Adrenal gland (tissue), 12 donors: ENCODE data around the gene CBLC. TPM values are rescaled to one million over a fixed set of nuclear protein-coding genes. Genes with fewer than 3 reads are reported as not detected.

Experiments
- DNase-seq, 7 donors: peaks; one replicate each; pipeline ENCODE4 v3.0.0-alpha.2; 2019 to 2020
- H3K27ac ChIP-seq, 5 donors: fragments of 200-600 bp; sonication (generic) in 4 of 5; 1 replicate in 3 of 5; 2 replicates in 2 of 5; pipeline versions ENCODE4 v1.5.1 to v1.8.0; 2016 to 2020; ENCODE audit warnings: mild to moderate bottlenecking in 1 of 5
- H3K27me3 ChIP-seq: fragments of 200-600 bp; 2 replicates; pipeline ENCODE4 v1.8.0; 2021
- H3K36me3 ChIP-seq, 2 donors: fragments of 200-600 bp; replicated peaks in 1 of 2; 1 replicate in 1 of 2; 2 replicates in 1 of 2; pipeline versions ENCODE4 v1.5.1 to v1.8.0; 2018 to 2022
- H3K4me1 ChIP-seq, 2 donors: fragments of 200-600 bp; replicated peaks in 1 of 2; 1 replicate in 1 of 2; 2 replicates in 1 of 2; pipeline versions ENCODE4 v1.5.1 to v1.8.0; 2018 to 2021
- H3K4me3 ChIP-seq, 4 donors: fragments of 200-600 bp; sonication (generic) in 3 of 4; one replicate each; pipeline ENCODE4 v1.5.1; 2016 to 2018
- H3K9me3 ChIP-seq, 3 donors: fragments of 200-600 bp; sonication (generic) in 1 of 3; replicated peaks in 1 of 3; 1 replicate in 2 of 3; 2 replicates in 1 of 3; pipeline versions ENCODE4 v1.5.1 to v1.8.0; 2016 to 2021
- CTCF ChIP-seq, 6 experiments: fragments of 450-650 bp in 4 of 6; fragments of 200-600 bp in 2 of 6; sonication (generic) in 1 of 6; IDR thresholded peaks; 1 replicate in 5 of 6; 2 replicates in 1 of 6; pipeline versions ENCODE4 v1.5.1 to v1.8.0; 2016 to 2021; ENCODE audit warnings: antibody characterized with exemption in 6 of 6, mild to moderate bottlenecking in 2 of 6, moderate library complexity in 1 of 6
- POLR2A ChIP-seq, 2 donors: fragments of 450-650 bp; IDR thresholded peaks; one replicate each; pipeline ENCODE4 v1.6.1; 2017; ENCODE audit warnings: antibody characterized with exemption in 2 of 2, mild to moderate bottlenecking in 2 of 2, moderate library complexity in 1 of 2
- WGBS, 4 donors: extraction: QIAGEN DNeasy Blood & Tissue Kit in 2 of 4; methylation state at CpG; one replicate each; pipeline versions ENCODE4 v1.1.5 to v1.1.7; 2013 to 2017; 5-methylcytosine and 5-hydroxymethylcytosine counted together
- intact Hi-C, 2 donors: fragments of 100-400 bp; cut with DNase I; formaldehyde crosslinking; loops; one replicate each; pipeline versions ENCODE4 v1.14.1 to v1.15.0; 2022 to 2023
- polyA plus RNA-seq, 3 donors: library from polyadenylated mRNA; stranded (reverse); fragments of 200-250 nt in 2 of 3; fragments of 350-450 nt in 1 of 3; fragmentation: Illumina TruSeq in 1 of 3; extraction: RNeasy Lipid Tissue Mini Kit (QIAGEN cat#74804) in 1 of 3; gene quantifications; one replicate each; pipeline ENCODE4 v1.2.3, GENCODE V29; 2013 to 2014
- total RNA-seq, 9 donors: library from RNA; depleted of rRNA in 4 of 9; stranded (reverse); fragments of >200 nt in 4 of 9; fragments of 120-200 nt in 1 of 9; fragmentation: NEBNext Ultra II Directional in 1 of 9; extraction: Animal tissue kit (Norgen Biotek cat#: 25700) in 1 of 9; gene quantifications; one replicate each; pipeline versions ENCODE4 v1.1.0 to v1.2.4, GENCODE V29; 2013 to 2023
- donor health status: healthy with polysubstance abuse.
- donor health status: Bipolar disorder and iron deficiency.
- donor health status: DM: yes; HTN: yes; CAD: no.
- donor health status: DM: no; HTN: no; CAD: no.
- donor health status: DM: no; HTN: no; CAD: no.
- donor health status: DM: yes; HTN: yes; CAD: no.

Gene CBLC
- total and polyA plus RNA-seq, 12 donors, result 0.13 to 0.14 TPM; not detected in 10

- Histone ChIP-seq H3K4me3 (peak overlapping the region in 1 of 4 donors; percentile 48), H3K4me1 (peaks cover 56 to 72% of the 10 kb centered on the region in 2 donors), H3K9me3 (no peaks in the 10 kb centered on the region), H3K27me3 (no peaks in the 10 kb centered on the region), H3K36me3 (peaks cover 0 to 46% of the 10 kb centered on the region in 2 donors), H3K27ac (peak overlapping the region; percentile 70 to 96 (median 80))
- WGBS, 4 donors, result 69 to 77% (median 71%) methylated on average over 8 of the region's 8 CpGs
- TF ChIP-seq POLR2A (IDR thresholded peaks at IDR 0.05), result no peak
- no peak for TF ChIP-seq CTCF (IDR thresholded peaks at IDR 0.05)
- intact Hi-C loops, result no loop called here
- DNase-seq, result no peak
Observed at GRCh38 chr19:44752123-44752815, 25.4 kb upstream of the CBLC start.

- H3K4me3 ChIP-seq, result peak overlapping the region in 1 of 4 donors; percentile 48
- H3K9me3 ChIP-seq, result no peaks in the 10 kb centered on the region
- TF ChIP-seq CTCF (IDR thresholded peaks at IDR 0.05) (peak in 2 of 6 experiments; percentile 12 to 14), POLR2A (IDR thresholded peaks at IDR 0.05) (peak in 1 of 2 donors; percentile 8)
- peak overlapping the region; percentile 70 to 96 (median 80) for H3K27ac ChIP-seq
- DNase-seq, result peak; percentile 81 to 94 (median 92)
- H3K36me3 ChIP-seq, result peaks cover 0 to 54% of the 10 kb centered on the region in 2 donors
- no peaks in the 10 kb centered on the region for H3K27me3 ChIP-seq
- peaks cover 56 to 76% of the 10 kb centered on the region in 2 donors for H3K4me1 ChIP-seq
- intact Hi-C loops, result no loop called here
- WGBS, 4 donors, result 16 to 24% (median 19%) methylated on average over 11 to 18 of the region's 18 CpGs
Observed at GRCh38 chr19:44752816-44753625, 24.7 kb upstream of the CBLC start.

DNA sequence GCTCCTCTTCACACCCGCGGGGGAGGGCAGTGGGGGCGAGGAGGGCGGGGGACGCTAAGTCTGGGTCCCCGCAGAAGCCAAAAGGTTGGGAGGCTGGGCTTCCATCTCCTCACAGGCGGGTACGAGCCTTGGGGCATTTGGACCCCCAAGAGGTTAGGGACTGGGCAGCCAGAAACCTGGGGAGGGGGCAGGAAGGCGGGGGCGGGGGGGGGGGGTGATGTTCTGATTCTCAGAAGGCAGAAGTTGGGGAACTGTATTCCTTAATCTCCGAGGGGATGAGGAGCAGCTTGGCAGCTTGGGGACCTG lies 24.1 kb upstream of the CBLC start:
- peaks cover 0 to 59% of the 10 kb centered on the region in 2 donors for H3K36me3 ChIP-seq
- intact Hi-C loops, result no loop called here
- WGBS, 4 donors, result 13 to 24% (median 16%) methylated on average over 4 to 11 of the region's 11 CpGs; no CpG with 5 or more reads in 1 of the 4 donors
- TF ChIP-seq CTCF (IDR thresholded peaks at IDR 0.05), result no peak
- no peak for TF ChIP-seq POLR2A (IDR thresholded peaks at IDR 0.05)
- H3K4me1 ChIP-seq, result peaks cover 56 to 78% of the 10 kb centered on the region in 2 donors
- DNase-seq, result no peak
- H3K4me3 ChIP-seq, result peak overlapping the region in 2 of 4 donors; percentile 13 to 48
- H3K27me3 ChIP-seq, result no peaks in the 10 kb centered on the region
- peak overlapping the region; percentile 79 to 96 (median 88) for H3K27ac ChIP-seq
- H3K9me3 ChIP-seq, result no peaks in the 10 kb centered on the region
